HL-60 (cell line): ENCODE measurements around the gene CYP4F2.
A peak's percentile ranks its signal among the peaks of the same experiment; 100 is the strongest.

Experiments used
- CTCF ChIP-seq: IDR thresholded peaks from one replicate; pipeline ENCODE4 v1.5.1; 2011; ENCODE audit warnings: low read length, control low read depth, inconsistent platforms; ENCODE audit not compliant: insufficient read depth
- GABPA ChIP-seq: IDR thresholded peaks from 2 replicates; pipeline ENCODE4 v1.6.1; 2012; ENCODE audit warnings: low read depth
- POLR2AphosphoS5 ChIP-seq: IDR thresholded peaks from 2 replicates; pipeline ENCODE4 v1.6.1; 2012; ENCODE audit warnings: low read depth
- REST ChIP-seq: IDR thresholded peaks from 2 replicates; pipeline ENCODE4 v1.6.1; 2012; ENCODE audit warnings: low read depth; ENCODE audit not compliant: insufficient replicate concordance
- SPI1 ChIP-seq: IDR thresholded peaks from 2 replicates; pipeline ENCODE4 v1.6.1; 2012; ENCODE audit warnings: low read depth, mild to moderate bottlenecking, borderline replicate concordance

GRCh38 chr19:15869109-15869555, 28.7 kb downstream of the CYP4F2 start:
- peak; percentile 75 for TF ChIP-seq CTCF
- peak; percentile 88 for TF ChIP-seq POLR2AphosphoS5
- TF ChIP-seq SPI1, result no peak
- no peak for TF ChIP-seq GABPA
- no peak for TF ChIP-seq REST
